Stimulated activated CD8-positive, alpha-beta memory T cell treated with anti-CD3 and anti-CD28 coated beads, Interleukin-12 subunit alpha, Interleukin-12 subunit beta, amount 100 ng/mL, for 1 hour (primary cell): ENCODE measurements around the gene FLT1.

Experiments used
- DNase-seq: peaks from one replicate; pipeline ENCODE4 v3.0.0-alpha.2; 2020; ENCODE audit warnings: low read depth

The FLT1 gene

DNA sequence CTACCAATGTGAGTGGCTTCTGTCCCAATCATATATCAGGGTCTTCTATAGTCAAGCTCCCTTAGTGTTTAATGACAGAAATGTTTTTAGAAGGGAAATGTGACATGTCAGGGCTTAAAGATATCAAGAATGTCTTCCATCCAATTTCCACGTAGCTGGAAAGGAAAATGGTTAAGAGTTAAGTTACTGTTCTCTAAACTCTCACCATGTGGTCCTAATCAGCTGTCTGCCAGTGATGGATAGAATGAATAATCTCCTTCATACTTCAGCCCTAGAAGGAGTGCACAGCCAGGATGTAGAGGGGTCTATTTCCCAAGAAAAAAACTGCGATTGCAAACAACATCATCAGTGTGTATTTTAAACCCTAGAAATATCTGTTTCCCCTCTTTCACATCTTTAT, 36.3 kb downstream of the FLT1 start:
- DNase-seq: no peak

DNA sequence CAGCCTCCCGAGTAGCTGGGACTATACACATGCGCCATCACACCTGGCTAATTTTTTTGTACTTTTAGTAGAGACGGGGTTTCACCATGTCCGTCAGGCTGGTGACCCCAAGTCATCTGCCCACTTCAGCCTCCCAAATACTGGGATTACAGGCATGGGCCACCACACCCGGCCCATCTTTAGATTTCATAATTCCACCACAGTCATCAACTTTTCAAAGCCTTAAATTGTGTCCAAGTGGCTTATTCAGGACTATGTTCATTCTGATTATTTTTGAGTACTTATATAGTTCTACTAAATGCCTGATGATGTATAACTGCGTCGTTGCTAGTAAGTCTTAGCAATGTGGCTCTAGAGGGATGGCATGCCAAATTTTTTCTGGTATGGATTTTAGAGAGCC, 36.9 kb downstream of the FLT1 start:
- no peak for DNase-seq

DNA sequence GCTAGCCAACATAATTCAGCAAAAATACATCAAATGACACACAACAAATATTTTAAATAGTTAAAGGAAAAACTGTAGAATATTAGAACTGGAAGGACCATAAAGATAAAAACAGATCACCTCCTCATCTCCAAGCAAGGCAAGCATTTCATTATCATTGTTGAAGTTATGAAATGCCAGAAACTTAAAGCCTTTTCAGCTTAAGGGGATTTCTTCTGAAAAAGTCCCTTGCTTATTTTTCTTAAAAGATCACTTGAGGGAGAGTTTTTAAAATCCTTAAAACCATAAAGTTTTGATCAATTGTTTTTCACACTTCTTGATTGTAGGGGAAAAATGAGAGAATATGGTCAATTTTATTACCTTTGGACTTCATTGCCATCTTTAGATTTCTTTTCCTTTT, 37.4 kb downstream of the FLT1 start:
- no peak for DNase-seq

DNA sequence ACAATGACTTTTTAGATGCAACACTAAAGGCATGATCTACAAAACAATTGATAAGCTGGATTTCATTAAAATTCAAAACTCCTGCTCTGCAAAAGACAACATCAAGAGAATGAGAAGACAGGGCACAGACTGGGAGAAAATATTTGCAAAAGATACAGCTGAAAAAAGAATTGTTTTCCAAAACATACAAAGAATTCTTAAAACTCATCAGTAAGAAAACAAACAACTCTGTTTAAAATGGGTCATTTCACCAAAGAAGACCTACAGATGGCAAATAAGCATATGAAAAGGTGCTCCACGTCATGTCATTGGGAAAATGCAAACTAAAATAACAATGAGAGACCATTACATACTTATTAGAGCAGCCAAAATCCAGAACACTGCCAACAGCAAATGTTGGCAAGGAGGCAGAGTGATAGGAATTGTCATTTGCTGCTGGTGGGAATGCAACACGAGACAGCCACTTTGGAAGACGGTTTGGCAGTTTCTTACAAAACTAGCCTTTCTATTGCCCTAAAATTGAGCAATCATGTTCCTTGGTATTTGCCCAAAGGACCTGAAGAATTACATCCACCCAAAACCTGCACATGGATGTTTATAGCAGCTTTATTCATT, 39.2 kb downstream of the FLT1 start:
- no peak for DNase-seq

DNA sequence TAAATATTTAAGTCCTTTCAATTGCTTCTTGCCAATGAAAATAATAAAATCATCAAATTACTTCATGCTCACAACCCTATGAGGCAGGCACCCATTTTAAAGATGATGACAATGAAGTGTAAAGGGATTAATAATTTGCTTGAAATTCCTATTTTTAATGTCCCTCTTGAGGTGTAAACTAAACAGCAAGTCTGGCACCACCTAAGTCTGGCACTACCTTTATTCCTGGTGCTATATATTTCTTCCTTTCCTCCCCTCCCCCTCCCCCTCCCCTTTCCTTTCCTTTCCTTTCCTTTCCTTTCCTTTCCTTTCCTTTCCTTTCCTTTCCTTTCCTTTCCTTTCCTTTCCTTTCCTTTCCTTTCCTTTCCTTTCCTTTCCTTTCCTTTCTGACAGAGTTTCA, 42.2 kb downstream of the FLT1 start:
- DNase-seq: no peak

DNA sequence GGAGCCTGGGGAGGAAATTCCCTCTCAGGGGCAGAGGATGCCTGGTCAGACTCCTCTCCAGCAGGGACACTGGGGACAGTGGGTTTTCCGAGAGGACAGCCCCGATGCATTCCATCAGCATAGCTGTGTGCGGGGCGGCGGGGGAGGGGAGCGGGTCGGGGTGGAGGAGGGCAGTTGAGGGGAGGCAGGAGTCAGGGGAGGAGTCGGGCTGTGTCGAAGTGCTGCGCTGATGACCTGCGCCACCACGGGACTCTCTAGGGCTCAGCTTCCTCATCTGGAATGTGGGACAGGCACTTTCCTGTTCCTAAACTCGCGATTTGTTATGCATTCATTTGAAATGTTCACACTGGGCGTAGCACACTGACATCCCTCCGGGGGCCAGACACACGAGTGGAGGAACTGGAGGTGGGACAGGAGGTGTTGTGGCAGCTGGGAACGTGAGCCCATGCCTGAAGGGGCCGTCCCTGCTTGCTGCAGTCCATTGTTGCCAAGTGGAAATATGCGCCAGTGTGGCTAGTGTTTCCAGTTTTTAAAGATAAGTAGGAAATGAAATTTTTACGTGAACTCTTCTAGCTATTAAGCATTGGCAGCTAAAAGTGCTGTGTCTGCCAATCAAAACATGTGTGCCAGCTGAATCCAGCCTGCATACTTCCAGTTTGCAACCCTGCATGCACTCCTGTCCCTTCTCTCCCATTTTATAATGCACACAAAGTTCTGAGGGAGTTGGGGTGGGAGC, 43.3 kb downstream of the FLT1 start:
- DNase-seq: no peak

DNA sequence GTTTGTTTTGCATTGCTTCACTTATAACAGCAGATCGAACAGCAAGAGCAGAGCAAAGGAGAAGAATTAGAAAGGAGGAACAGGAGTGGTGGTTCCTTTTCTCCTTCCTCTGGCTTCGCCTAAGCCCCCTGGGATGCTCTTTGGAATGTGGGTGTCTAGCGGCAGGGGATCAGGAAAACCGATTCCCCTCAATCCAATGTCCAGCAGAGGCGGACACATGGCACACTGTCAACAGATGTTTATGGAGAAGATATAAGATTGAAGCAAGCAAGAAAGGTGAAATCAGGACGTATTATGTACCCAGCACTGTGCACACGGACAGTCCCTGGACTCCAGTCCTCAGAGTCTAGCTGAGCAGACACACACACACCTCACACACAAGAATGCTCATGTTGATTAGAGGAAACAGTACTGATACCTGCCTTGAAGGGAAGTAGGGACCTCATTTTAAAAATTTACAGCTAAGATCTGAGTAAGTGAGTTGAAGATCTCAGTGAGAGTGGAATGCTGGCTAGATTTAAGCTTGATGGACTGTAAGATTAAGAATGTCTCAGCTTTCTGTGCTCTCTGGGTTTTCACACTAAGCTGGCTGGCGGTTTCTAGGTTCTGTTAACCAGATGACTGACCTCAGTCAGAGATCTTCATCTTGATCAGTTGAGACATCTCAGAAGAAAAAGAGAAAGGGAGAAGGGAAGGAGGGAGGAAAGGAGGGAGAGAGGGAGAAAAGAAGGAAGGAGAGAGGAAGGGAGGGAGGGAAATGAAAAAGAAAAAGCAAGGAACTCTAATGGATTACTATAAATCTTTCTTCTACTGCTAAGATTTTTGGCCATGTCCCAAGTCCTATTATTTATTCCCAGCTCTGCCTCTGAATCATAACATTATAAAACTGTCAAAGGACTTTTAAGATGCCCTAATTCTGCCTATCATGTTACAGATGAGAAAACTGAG, 44.8 kb downstream of the FLT1 start:
- DNase-seq: no peak

DNA sequence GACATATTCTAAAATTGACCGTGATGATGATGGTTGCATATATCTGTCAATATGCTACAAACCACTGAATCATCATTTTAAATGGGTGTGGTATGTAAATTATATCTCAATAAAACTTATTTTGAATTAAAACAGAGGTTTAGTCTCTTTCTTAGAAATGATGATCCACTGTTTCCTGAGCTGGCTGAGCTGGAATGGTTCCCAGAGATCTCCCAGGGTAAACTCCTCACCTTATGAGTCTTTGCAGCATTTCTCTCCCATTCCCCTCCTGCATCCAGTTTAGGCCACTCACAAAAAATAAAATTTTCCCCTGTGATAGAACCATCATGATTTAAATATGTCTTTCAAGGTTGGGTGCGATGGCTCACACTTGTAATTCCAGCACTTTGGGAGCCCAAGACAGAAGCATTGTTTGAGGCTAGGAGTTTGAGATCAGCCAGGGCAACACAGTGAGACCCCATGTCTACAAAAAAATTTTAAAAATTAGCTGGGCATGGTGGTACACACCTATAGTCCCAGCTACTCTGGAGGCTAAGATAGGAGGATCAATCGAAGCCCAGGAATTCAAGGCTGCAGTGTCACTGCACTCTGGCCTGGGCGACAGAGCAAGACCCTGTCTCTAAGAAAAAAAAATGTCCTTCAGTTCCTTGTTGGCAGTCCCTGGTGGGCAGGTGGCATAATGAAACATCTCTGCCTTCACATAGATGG, 46.1 kb downstream of the FLT1 start:
- no peak for DNase-seq

DNA sequence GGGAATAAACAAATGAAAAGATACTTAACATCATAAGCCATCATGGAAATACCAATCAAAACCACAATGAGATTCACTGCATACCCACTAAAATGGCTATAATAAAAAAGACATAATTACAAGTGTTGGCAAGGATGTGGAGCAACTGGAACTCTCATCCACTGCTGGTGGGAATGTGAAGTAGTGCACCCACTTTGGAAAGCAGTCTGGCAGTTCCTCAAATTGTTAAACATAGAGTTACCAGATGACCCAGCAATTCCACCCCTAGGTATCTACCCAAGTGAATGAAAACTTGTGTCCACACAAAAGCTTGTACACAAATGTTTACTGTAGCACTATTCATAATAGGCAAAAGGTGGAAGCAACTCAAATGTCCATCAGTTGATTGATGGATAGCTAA, 46.9 kb downstream of the FLT1 start:
- DNase-seq: no peak

DNA sequence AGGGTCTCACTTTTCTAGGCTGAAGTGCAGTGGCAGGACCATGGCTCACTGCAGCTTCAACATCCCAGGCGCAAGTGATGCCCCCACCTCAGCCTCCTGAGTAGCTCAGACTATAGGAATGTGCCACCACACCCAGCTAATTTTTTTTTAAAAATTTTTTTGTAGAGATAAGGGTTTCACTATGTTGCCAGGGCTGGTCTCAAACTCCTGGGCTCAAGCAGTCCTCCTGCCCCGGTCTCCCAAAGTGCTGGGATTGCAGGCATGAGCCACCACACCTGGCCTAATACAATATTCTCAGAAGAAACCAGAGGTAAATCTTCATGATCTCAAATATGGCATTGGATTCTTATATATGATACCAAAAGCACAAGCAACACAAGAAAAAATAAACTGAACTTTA, 47.7 kb downstream of the FLT1 start:
- DNase-seq: no peak

DNA sequence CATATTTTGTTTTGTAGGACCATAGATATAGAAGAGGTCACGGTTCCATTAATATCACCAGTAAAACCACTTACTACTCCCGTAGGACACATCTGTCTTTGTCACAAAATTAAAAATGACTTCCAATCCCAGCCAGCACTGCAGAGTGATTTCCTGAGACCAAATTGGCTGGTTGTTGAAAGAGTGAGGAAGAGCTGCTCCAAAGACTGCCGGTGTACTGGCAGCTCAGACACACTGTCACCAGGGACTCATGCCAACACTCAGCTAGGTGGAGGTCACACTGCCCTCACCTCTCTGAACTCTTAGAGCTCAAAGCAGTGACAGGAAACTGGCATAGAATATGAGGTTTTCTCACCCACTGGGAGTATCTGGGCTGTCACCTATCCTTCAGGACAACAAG, 52.1 kb downstream of the FLT1 start:
- DNase-seq: no peak

DNA sequence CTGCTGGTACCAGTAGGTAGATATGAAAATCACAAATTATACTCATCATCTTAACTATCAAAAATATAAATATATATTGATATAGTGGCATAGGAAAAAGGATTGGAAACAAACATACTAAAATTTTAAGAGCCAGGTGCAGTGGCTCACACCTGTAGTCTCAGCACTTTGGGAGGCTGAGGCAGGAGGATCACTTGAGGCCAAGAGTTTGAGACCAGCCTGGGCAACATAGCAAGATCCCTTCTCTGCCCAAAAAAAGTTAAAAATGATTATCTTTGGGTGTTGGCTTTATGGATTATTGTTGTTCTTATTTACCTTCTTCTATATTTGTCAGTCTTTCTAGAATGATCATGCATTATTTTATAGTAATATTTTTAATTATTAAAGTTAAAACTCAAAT, 53.4 kb downstream of the FLT1 start:
- DNase-seq: no peak

DNA sequence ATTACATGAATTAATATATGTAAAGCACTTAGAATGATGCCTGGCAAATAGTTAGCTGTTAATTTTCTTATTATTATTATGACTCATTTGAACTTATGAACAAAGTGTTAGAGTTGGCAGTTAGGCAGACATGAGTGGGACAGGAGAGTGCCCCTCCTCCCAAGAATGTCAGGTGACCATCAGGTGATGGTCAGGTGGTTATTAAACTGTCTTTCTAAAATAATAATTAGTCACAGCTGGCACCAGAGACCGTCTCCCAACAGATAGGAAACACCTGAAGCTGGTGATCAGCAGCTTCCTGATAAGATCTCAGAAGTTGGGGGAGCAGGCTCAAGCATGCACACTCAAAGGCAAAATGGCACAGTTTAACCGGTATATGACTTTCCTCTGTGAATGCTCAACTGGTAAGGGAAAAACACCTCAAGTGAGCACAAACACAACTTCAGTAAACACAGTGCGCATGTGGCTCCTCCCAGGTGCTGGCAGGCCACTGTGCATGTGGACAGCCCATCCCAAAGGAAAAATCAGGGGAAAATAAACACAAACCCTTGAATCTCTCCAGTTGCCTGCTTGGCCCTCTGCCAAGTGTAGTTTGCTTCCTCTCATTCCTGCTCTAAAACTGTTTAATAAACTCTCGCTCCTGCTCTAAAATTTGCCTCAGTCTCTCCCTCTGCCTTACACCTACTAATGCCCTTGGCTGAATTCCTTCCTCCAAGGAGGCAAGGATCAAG, 54.0 kb downstream of the FLT1 start:
- DNase-seq: no peak

DNA sequence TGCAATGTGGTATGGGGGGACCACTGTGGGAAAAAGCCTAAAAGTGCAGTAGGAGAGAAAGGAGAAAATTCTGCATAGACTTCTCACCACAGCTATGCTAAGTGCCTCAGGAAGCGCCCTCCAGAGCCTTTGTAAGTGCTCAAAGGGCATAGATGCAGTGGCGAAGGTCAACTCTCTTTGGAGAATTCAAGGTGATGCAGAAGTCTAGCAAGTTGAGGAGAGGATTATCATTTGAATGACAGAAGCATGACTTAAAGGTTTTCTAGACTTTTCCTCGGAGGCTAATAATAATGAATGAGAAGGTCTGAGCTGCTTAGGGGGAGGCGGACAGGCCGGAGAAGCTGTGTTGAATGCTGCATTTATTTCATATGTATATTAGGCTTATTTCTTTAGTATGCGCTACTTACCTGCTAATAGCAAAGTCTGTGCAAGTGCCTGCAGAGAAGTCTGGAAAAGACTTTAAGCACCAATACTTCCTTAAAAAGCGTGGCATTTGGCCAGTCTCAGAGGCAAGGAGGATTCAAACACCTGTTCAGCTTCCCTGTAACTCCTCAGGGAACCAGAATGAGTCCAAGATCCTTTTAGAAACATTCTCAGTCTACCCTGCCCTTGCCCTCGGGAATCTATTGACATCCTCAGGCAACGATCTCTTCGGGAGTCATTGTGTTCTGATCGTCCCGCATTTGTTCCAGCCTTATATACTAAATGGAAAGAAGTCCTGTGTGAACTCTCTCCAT, 56.2 kb downstream of the FLT1 start:
- DNase-seq: no peak

DNA sequence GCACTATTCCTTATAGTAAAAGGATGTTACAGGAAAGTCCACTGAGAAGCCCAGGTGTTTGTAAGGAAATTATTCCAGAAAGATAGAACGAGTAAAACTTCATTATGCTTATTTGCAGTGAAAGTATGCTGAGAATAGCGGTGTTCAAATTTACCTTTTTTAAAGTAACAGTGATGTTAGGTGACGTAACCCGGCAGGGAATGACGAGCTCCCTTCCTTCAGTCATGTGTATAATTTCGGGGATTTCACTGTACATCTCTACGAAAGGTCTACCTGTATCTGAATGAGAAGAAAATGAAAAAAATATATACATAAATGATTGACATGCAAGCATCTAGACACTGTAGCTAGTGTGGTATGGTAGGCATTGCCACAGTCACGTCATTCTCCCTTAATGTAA, 56.9 kb downstream of the FLT1 start:
- no peak for DNase-seq

DNA sequence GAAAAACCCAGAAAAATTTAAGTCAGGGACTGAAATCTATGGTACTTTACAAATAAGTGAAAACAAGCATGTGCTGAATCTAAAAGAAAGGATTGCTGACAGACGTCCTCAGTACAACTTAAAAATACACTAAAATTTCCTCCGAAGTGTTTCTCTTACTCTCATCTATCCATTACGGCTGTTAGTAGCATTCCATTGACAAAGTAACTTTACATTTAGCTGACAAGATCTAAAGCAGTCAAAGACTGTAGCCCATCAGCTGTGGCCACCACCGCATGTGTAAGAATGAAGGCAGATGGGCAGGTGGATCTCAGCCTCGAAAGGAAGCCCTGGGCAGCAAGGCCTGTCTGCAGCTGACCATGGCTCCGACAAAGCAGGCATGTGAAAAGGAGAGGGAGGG, 59.0 kb downstream of the FLT1 start:
- DNase-seq: no peak

DNA sequence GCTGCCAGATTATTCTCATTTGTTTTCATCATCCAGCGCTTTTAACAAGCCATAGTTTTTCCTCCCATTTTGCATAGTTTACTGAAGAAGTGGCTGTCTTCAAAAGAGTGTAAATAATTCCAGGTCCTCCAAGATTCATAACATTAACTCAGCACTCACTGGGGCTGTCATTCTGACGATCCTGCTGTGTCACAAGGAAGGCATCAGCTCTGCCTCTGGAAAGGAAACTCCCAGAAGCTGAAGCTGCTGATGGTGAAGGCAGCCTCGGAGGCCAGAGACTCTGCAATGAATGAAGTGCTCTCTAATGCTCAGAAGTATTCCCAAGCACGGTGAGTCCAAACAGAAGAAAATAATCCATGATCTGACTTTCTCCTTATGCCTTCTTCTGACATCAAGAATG, 60.0 kb downstream of the FLT1 start:
- no peak for DNase-seq

DNA sequence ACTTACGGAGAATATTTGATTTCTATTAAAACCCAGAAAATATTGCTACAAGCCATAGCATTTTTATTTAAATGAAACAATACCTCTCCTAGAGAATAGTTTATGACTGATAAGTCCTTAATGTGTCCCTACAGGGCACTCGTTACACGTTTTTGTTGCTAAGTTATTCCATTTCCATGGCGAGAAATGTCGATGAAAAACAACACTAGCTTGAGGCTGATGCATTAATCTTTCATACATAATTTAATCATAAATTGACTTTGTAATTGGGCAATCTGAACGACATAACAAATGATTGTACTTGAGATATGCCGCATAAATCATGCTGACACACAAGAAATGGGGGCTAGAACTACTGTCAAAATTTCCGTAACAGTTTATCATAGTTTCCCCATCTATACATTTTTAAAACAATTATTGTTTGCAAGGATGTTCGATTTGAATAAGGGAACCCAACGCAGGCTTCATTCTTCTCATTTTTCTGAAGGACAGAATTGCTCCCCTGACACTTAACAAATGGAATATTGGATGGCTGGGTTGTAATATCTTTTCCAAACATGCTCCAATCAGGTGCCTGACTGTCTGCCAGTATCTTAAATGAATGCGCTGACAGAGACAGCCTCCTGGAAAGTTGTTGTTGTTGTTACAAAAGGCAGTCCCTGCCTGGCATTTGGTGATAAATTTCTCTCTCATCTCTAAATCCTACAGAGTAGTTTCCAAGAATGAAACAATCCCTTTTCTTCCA, 61.9 kb downstream of the FLT1 start:
- no peak for DNase-seq

DNA sequence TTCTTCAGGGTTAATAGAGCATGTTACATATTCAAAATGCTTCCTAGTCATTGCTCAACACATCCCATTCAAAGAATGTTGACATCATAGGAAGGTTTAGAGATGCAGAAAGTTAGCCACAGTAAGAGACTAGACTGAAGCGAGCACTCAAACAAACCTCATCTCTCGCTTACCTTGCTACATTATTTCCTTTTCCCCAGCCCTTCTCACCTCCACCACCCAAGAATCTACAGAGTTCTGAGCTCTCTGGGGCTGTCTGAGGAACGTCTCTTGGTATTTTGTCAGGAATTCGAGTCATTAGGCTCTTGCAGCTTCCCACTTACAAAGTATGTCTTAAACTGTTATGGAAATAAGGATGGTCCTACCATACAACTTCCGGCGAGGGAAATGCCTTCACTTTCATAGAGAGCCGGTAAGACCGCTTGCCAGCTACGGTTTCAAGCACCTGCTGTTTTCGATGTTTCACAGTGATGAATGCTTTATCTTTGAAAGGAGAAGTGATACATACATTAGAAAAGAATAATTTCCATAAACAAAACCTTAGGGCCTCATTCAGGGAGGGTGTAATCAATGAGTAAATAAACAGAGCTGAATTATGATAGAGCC, 65.1 kb downstream of the FLT1 start:
- no peak for DNase-seq

DNA sequence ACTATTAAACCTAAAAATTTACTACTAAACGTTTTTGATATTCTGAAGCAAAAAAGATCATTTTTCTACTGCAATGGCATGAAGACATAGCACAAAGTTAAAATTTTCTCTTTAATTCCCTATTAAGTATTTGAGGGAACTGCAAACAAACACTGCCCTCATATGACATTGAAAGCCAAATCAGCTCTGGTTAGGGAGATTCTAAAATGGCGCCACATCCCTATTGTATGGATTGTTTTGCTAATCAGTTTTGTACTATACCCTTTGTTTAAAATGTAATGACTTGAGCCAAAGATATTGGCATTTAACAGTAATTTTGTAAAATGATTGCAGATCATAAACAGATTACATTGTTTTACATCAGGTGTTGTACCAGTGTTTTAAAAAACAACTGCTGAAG, 65.8 kb downstream of the FLT1 start:
- DNase-seq: no peak
